COLO829 (cell line): ENCODE results near the gene RPL3.

Experiments used
- DNase-seq: peaks from one replicate; pipeline ENCODE4 v3.0.0; 2012; ENCODE audit warnings: low spot score

Gene RPL3

DNA sequence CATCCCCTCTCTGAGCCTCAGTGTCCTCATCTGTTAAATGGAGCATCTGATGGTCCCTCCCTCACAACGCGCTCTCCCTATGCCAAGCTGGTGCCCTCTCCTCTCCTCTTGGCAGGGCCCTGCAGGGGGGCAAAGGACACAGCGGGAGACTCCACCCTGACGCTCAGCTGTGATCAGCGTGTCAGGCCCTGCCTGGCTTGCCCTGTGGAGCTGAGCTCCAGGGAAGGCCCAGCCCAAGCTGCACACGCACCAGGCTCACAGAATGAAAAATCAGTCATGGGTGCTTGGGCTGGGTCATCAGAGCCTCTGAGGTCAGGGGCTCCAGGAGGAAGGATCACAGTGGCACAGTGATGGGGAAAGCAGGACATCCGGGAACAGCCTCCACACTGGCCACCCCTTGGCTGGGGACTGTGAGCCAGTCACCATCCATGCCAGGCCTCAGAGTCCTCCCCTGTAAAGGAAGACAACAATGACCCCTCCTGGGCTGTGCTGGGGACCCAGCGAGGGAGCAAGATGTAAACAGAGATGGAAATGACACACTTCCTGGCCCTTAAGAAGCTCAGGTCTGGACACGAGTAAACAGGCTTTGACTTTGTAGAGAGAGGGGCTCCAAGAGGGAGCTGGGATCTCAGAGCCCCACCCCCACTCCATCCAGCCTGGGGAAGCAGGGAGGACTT lies 36.6 kb downstream of the RPL3 start:
- peak; percentile 38 for DNase-seq

DNA sequence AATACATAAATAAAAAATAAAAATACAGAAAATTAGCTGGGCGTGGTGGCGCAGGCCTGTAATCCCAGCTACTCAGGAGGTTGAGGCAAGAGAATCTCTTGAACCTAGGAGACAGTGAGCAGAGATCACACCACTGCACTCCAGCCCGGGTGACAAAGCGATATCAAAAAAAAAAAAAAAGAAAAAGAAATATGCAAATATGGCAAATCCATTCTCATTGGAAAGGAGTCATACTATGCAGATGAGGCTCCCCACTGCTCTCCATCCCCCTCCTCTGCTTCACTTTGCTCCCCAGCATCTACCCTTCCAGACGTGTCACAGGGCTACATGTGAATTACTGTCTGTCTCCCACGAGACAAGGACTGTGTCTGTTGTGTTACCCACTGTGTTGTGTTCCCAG lies 38.3 kb downstream of the RPL3 start:
- DNase-seq = no peak

- no peak for DNase-seq
These were observed 39.2 kb downstream of the RPL3 start for GRCh38 chr22:39280250-39280649.

GRCh38 chr22:39279170-39279850 lies 40.1 kb downstream of the RPL3 start:
- no peak for DNase-seq

DNA sequence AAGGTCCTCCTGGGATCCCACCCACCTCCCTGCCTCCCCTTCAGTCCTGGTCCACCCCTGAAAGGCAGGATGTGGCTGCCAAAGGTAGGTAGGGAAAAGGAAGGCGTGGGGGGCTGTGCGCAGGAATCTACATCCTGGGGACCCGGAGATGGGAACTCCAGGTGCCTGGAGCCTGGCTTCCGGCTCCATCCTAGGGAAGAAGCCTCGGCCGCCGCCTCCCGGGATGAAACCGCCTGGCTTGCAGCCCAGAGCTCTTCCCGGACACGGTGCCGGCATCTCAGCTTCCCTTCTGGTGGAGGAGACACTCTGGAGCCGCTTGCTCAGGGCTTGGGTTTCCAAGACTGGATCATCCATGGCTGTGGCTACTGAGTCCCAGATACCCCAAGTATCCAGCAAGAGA lies 41.4 kb downstream of the RPL3 start:
- DNase-seq = no peak

- DNase-seq = no peak
These were observed 42.2 kb downstream of the RPL3 start for GRCh38 chr22:39277142-39277607.

DNA sequence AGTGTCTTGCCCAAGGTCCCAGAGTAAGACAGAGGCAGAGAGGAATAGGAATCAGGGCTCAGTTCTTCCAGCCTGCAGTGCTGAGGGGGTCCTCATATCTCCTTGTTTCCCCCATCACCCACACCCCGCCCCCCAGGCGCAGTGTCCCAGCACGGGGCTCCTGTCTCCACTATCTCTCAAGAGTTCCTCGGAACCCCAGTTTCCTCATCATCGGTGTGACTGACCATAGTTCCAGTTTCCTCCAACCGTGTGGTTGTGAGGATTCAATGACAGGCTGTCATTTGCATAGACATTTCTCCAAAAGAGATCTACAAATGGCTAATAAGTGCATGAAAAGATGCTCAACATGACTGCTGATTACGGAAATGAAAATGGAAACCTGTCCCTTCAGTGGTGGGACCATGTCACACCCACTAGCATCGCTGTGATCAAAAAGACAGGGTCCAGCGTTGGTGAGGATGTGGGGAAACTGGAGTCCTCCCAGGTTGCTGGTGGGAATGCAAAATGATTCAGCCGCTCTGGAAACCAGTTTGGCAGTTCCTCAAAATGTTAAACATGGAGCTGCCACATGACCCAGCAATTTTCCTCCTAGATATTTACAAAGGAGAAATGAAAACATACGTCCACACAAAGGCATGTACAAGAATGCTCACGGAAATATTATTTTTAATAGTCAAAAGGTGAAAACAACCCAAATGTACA lies 42.8 kb downstream of the RPL3 start:
- no peak for DNase-seq

DNA sequence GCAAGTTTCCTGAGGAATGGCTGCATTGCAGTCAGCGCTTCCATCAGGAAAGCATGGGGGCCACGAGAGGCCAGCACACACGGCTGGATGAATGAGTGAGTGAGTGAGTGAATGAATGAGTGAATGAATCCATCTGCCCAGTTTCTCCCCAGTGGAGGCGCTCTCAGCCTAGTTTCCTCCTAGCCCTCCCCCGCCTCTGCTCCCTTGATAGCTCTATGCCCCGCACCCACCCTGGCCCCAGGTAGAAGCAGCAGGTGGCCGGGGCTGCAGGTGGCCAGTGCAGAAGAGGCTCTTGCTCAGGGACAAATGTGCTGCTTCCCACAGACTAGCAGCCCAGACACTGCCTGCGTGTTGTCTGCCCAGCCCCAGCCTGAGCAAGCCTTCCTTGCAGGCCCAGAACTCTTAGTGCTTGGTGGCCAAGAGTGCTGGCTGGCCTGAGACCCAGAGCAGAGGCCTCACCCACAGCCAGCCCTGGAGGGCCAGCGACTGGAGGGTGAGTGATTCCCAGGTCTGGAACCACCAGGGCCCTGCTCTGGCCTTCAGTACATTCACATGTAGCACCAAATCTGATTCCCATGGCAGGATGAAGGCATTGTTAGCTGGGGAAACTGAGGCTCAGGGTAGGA lies 43.5 kb downstream of the RPL3 start:
- DNase-seq = no peak

GRCh38 chr22:39273950-39274887 lies 45.2 kb downstream of the RPL3 start:
- DNase-seq = no peak

- no peak for DNase-seq
These were observed 48.6 kb downstream of the RPL3 start for GRCh38 chr22:39270792-39271191.

GRCh38 chr22:39270280-39270679 lies 49.1 kb downstream of the RPL3 start:
- DNase-seq = no peak

DNA sequence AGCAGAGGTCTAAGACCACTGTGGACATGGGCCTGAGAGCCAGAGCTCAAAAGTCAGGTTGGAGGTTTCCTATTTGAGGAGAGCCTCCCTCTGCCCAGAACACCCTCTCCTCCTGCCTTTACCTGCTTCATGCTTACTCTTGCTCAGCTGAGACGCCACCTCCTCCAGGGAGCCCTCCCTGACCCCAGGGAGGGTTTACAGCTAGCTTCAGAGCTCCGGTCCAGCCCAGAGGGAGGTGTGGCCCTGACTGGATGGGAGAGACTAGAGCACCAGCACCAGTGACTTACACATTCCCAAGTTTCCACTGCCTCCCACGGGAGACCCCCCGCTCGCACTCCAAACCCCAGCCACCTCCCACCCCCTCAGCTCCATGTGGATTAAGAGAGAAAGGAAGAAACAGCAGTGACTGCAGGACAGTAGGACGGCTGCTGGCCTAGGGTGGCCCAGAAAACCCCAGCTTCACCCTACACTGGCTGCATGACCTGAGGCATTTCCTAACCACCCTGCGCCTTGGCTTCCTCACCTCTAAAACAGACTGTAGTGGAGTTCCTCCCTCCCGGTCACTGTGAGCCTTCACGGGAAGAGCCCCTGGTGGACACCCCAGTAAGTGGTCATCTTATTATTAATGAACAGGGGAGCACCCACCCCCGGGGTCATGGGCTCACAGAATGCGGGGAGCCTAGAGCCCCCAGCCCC lies 50.2 kb downstream of the RPL3 start:
- no peak for DNase-seq

DNA sequence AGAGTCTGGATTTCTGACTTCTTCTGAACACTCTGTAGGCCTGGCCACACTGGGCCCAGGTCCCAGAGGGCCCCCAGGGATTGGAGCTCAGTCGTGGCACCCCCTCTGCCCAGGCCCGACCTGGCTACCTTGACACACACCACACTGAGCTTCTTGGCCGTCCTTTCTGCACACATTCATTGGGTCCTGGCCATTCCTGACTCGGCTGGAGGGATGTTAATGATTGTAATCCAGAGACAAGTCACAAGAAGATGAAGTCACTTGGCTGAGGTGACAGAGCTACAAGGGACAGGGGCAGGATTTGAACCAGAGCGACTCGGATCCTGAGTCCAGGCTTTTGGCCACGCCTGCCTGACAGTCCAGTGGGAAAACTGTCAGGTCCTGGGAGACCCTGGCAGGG lies 50.8 kb downstream of the RPL3 start:
- no peak for DNase-seq

- DNase-seq = no peak
These were observed 51.4 kb downstream of the RPL3 start for GRCh38 chr22:39267974-39268373.

GRCh38 chr22:39266398-39267030 lies 52.9 kb downstream of the RPL3 start:
- DNase-seq = no peak

GRCh38 chr22:39265143-39265886 lies 54.1 kb downstream of the RPL3 start:
- DNase-seq = no peak

DNA sequence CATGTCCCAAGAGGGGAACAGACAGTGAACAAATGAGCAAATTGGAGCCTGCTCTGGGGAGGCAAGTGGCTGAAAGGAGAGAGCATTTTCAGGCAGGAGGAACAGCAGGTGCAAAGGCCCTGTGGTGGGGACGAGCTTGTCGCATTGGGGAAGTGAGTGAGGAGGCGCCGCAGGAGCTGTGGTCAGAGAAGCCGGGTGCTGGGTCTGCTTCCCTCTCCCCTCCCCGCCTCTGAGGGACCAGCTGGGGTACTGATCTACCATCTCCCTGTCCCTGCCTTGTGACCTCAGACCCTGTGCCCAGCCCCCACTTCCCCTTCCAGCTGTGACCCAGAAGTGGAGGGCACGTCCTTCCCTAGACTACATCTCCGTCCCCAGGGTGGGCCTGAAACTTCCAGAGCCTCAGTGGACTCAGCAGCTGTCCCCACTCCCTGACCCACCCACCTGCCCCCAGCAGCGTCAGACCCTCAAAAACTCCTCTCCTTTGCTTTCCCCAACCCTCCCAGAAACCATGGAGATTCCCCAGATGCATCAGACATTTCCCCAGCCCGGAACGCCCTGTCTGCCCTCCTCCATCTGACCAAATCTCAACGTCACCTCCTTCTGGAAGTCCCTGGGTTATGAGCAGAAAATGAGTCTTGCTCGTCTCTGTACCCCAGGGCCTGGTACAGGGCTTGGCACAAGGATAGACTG lies 54.9 kb downstream of the RPL3 start:
- no peak for DNase-seq

GRCh38 chr22:39263626-39264348 lies 55.6 kb downstream of the RPL3 start:
- DNase-seq = no peak
